Measurements from ENCODE around the gene BGLAP. TPM values are rescaled to one million over a fixed set of nuclear protein-coding genes. Genes with fewer than 3 reads are reported as not detected.

BGLAP gene
- total and polyA plus RNA-seq, 8 donors, result 1.5 to 1.9 TPM; not detected in 6

GRCh38 chr1:156230473-156230837 lies 11.5 kb upstream of the BGLAP start:
- DNase-seq, result no peak
- no peaks in the 10 kb centered on the region for H3K27me3 ChIP-seq
- H3K36me3 ChIP-seq, result peaks cover 22 to 80% (median 76%) of the 10 kb centered on the region in 4 donors
- no peaks in the 10 kb centered on the region for H3K9me3 ChIP-seq
- TF ChIP-seq CTCF (IDR thresholded peaks at IDR 0.05) (no peak), POLR2AphosphoS5 (IDR thresholded peaks at IDR 0.05) (no peak), POLR2A (IDR thresholded peaks at IDR 0.05) (no peak), EP300 (IDR thresholded peaks at IDR 0.05) (no peak)
- no peak overlapping the region for H3K27ac ChIP-seq
- WGBS, 5 donors, result 70 to 90% (median 80%) methylated on average over 1 of the region's 1 CpG
- H3K4me3 ChIP-seq, result no peak overlapping the region
- H3K4me1 ChIP-seq, result peaks cover 0 to 16% (median 2%) of the 10 kb centered on the region in 4 donors
- intact Hi-C loops (cut with DNase I; ENCODE audit: low total_unique reads), result no loop called here

GRCh38 chr1:156232201-156232894 lies 9.6 kb upstream of the BGLAP start:
- Histone ChIP-seq H3K27ac (no peak overlapping the region), H3K36me3 (peaks cover 32 to 85% (median 77%) of the 10 kb centered on the region in 4 donors), H3K4me3 (no peak overlapping the region), H3K4me1 (peaks cover 0 to 13% (median 0%) of the 10 kb centered on the region in 4 donors), H3K27me3 (no peaks in the 10 kb centered on the region), H3K9me3 (no peaks in the 10 kb centered on the region)
- TF ChIP-seq POLR2AphosphoS5 (IDR thresholded peaks at IDR 0.05) (no peak), EP300 (IDR thresholded peaks at IDR 0.05) (no peak), CTCF (IDR thresholded peaks at IDR 0.05) (no peak), POLR2A (IDR thresholded peaks at IDR 0.05) (no peak)
- no peak for DNase-seq
- 88 to 95% (median 92%) methylated on average over 12 of the region's 12 CpGs for WGBS, 5 donors
- intact Hi-C loops (cut with DNase I; ENCODE audit: low total_unique reads), result no loop called here

GRCh38 chr1:156233426-156234127 lies 8.4 kb upstream of the BGLAP start:
- Histone ChIP-seq H3K9me3 (no peaks in the 10 kb centered on the region), H3K4me1 (peaks cover 0 to 13% (median 0%) of the 10 kb centered on the region in 4 donors), H3K27me3 (no peaks in the 10 kb centered on the region), H3K4me3 (no peak overlapping the region), H3K36me3 (peaks cover 39 to 85% (median 79%) of the 10 kb centered on the region in 4 donors), H3K27ac (no peak overlapping the region)
- intact Hi-C loops (cut with DNase I; ENCODE audit: low total_unique reads), result no loop called here
- no peak for DNase-seq
- 78 to 93% (median 88%) methylated on average over 5 of the region's 5 CpGs for WGBS, 5 donors
- no peak for TF ChIP-seq POLR2AphosphoS5 (IDR thresholded peaks at IDR 0.05)
- no peak for TF ChIP-seq POLR2A (IDR thresholded peaks at IDR 0.05)
- TF ChIP-seq CTCF (IDR thresholded peaks at IDR 0.05), result no peak
- TF ChIP-seq EP300 (IDR thresholded peaks at IDR 0.05), result no peak

- Histone ChIP-seq H3K27ac (no peak overlapping the region), H3K9me3 (no peaks in the 10 kb centered on the region), H3K4me1 (no peaks in the 10 kb centered on the region), H3K27me3 (no peaks in the 10 kb centered on the region), H3K4me3 (no peak overlapping the region), H3K36me3 (peaks cover 52 to 95% (median 91%) of the 10 kb centered on the region in 4 donors)
- WGBS, 5 donors, result 89 to 95% (median 93%) methylated on average over 5 to 12 of the region's 12 CpGs
- intact Hi-C loops (cut with DNase I; ENCODE audit: low total_unique reads), result no loop called here
- no peak for DNase-seq
- TF ChIP-seq POLR2A (IDR thresholded peaks at IDR 0.05), result no peak
- no peak for TF ChIP-seq CTCF (IDR thresholded peaks at IDR 0.05)
These were observed 5.8 kb upstream of the BGLAP start for GRCh38 chr1:156236164-156236563.

Data from stomach (tissue), 9 donors.